Ramos (cell line): ENCODE data around the gene BCL2.

ENCODE experiments used
- in situ Hi-C: fragments of 300-500 bp; cut with MboI; formaldehyde crosslinking; loops from one replicate; pipeline ENCODE4 v1.14.3; 2022; ENCODE audit warnings: low sequenced_read_pairs; ENCODE audit not compliant: unreplicated experiment

BCL2 gene

GRCh38 chr18:63312737-63313395, 6.7 kb downstream of the BCL2 start:
- in situ Hi-C loops: no loop called here

GRCh38 chr18:63312019-63312409, 7.6 kb downstream of the BCL2 start:
- in situ Hi-C loops: no loop called here

- in situ Hi-C loops: no loop called here
Measured at GRCh38 chr18:63311118-63312018, 8.2 kb downstream of the BCL2 start.

- in situ Hi-C loops: no loop called here
Measured at GRCh38 chr18:63309422-63309821, 10.1 kb downstream of the BCL2 start.

- in situ Hi-C loops: no loop called here
Measured at GRCh38 chr18:63307551-63308200, 11.9 kb downstream of the BCL2 start.

GRCh38 chr18:63306819-63307550, 12.6 kb downstream of the BCL2 start:
- in situ Hi-C loops: no loop called here

- in situ Hi-C loops: no loop called here
Measured at GRCh38 chr18:63306249-63306648, 13.3 kb downstream of the BCL2 start.

- in situ Hi-C loops: no loop called here
Measured at GRCh38 chr18:63303547-63303946, 16.0 kb downstream of the BCL2 start.

GRCh38 chr18:63302636-63303405, 16.7 kb downstream of the BCL2 start:
- in situ Hi-C loops: no loop called here

GRCh38 chr18:63302220-63302619, 17.3 kb downstream of the BCL2 start:
- in situ Hi-C loops: no loop called here

GRCh38 chr18:63301434-63301833, 18.1 kb downstream of the BCL2 start:
- in situ Hi-C loops: no loop called here

GRCh38 chr18:63299837-63300745, 19.5 kb downstream of the BCL2 start:
- in situ Hi-C loops: no loop called here

GRCh38 chr18:63298400-63299365, 20.9 kb downstream of the BCL2 start:
- in situ Hi-C loops: no loop called here

GRCh38 chr18:63297687-63298399, 21.7 kb downstream of the BCL2 start:
- in situ Hi-C loops: no loop called here

GRCh38 chr18:63293935-63294334, 25.6 kb downstream of the BCL2 start:
- in situ Hi-C loops: no loop called here

- in situ Hi-C loops: no loop called here
Measured at GRCh38 chr18:63292831-63293683, 26.5 kb downstream of the BCL2 start.
